Activated T-helper 1 cell treated with anti-CD3 and anti-CD28 coated beads, Interleukin-12 subunit alpha, Interleukin-12 subunit beta, Interleukin-2, Interleukin-4 antibody, amounts not matched to agents 30 ng/mL and 10 ng/mL and 1 ng/mL, durations not matched to agents 14 hours and 24 hours and 36 hours (primary cell): ENCODE measurements around the gene TTF2. TPM values are rescaled to one million over a fixed set of nuclear protein-coding genes. Genes with fewer than 3 reads are reported as not detected.

ENCODE experiments used
- DNase-seq: peaks from one replicate; pipeline ENCODE4 v3.0.0; 2021; ENCODE audit warnings: low spot score
- H3K27ac Mint-ChIP-seq: one replicate; pipeline ENCODE4 v1.8.0; 2021; ENCODE audit warnings: mild to moderate bottlenecking, mixed read lengths
- H3K27me3 Mint-ChIP-seq: one replicate; pipeline ENCODE4 v1.8.0; 2022; ENCODE audit warnings: mild to moderate bottlenecking, moderate library complexity, mixed read lengths; ENCODE audit not compliant: insufficient read depth
- H3K36me3 Mint-ChIP-seq: one replicate; pipeline ENCODE4 v1.8.0; 2021; ENCODE audit warnings: low read depth, mixed read lengths
- H3K4me1 Mint-ChIP-seq: one replicate; pipeline ENCODE4 v1.8.0; 2021; ENCODE audit warnings: low read depth, mixed read lengths
- H3K4me3 Mint-ChIP-seq: one replicate; pipeline ENCODE4 v1.8.0; 2021; ENCODE audit warnings: mild to moderate bottlenecking, moderate library complexity, mixed read lengths
- H3K9me3 Mint-ChIP-seq: one replicate; pipeline ENCODE4 v1.8.0; 2021; ENCODE audit warnings: mixed read lengths
- intact Hi-C: fragments of 100-400 bp; cut with micrococcal nuclease; formaldehyde crosslinking; loops from one replicate; pipeline ENCODE4 v1.15.1; 2024
- total RNA-seq: library from RNA; stranded (reverse); gene quantifications from 2 replicates; pipeline ENCODE4 v1.2.3, GENCODE V29; 2022

Gene TTF2
- 103 and 114 TPM in 2 replicates for total RNA-seq

DNA sequence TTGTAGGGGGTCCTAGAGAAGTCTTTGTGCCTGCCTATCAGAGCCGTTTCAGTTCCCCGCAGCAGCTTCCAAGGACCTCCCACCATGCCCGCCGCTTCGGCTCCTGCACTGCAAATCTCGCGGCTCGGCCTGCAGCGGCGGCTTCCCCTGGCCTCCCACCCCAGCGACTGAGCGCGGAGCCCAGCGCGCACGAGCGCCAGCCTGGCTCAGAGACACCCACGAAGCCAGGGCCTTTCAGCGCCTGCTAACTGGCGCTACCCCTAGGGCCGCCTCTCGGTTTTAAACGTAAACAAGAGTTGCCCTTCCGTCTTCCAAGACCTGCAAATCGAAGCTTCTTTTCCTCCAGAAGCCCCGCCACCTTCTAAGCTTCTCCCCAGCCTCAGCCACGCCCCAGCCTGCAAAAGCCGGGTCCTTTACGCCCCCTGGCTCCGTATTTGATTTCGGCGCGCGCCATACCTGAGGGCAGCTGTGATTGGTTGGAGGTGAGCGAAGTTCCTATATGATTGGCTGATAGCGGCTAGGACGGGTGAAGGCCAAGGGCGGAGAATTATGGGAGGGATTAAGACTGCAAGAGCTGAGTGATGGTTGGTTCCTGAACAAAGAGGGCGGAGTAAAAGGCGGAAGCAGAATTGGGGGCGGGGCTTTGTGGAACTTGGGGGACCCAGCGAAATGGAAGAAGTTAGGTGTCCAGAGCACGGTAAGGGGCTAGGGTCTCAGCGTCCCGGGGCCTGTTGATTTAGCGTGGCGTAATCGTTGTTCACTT lies at the start of gene TTF2:
TSS of gene TTF2 (plus strand) at position 649 of the 763 bp plus-strand sequence. CDS start at position 670, 21 bp downstream.
- Mint-ChIP-seq H3K27me3 (no peaks in the 10 kb centered on the region), H3K4me1 (peaks cover 46% of the 10 kb centered on the region)
- intact Hi-C loops = loop anchor here (1.0 to 10.0 kb wide), 23 partner anchors 17 to 921 kb away; partner anchors contain the start of genes CD101, CD2, GDAP2 and MAN1A2

GRCh38 chr1:117011334-117011733 lies 48.8 kb upstream of the TTF2 start:
- intact Hi-C loops = no loop called here
- no peak for DNase-seq
- H3K4me1 Mint-ChIP-seq = peaks cover 49% of the 10 kb centered on the region
- H3K4me3 Mint-ChIP-seq = no peak overlapping the region
- H3K36me3 Mint-ChIP-seq = peaks cover 3% of the 10 kb centered on the region
- H3K27me3 Mint-ChIP-seq = no peaks in the 10 kb centered on the region
- H3K27ac Mint-ChIP-seq = no peak overlapping the region
- no peaks in the 10 kb centered on the region for H3K9me3 Mint-ChIP-seq

More for the DNA sequence above, at the start of gene TTF2:
- Mint-ChIP-seq H3K4me3 (no peak within 1 kb of the TSS), H3K27ac (no peak within 1 kb of the TSS), H3K9me3 (no peaks in the 10 kb centered on the region), H3K36me3 (peaks cover 31% of the 10 kb centered on the region)
- DNase-seq = peak; percentile 97

GRCh38 chr1:117013309-117013858 lies 46.7 kb upstream of the TTF2 start:
- Mint-ChIP-seq H3K4me3 (no peak overlapping the region), H3K36me3 (peaks cover 3% of the 10 kb centered on the region), H3K27ac (no peak overlapping the region), H3K9me3 (no peaks in the 10 kb centered on the region), H3K27me3 (no peaks in the 10 kb centered on the region), H3K4me1 (peaks cover 58% of the 10 kb centered on the region)
- no peak for DNase-seq
- intact Hi-C loops = no loop called here

- H3K4me1 Mint-ChIP-seq = peaks cover 53% of the 10 kb centered on the region
- H3K27ac Mint-ChIP-seq = no peak overlapping the region
- DNase-seq = no peak
Observed at GRCh38 chr1:117014209-117014608, 45.9 kb upstream of the TTF2 start.

DNA sequence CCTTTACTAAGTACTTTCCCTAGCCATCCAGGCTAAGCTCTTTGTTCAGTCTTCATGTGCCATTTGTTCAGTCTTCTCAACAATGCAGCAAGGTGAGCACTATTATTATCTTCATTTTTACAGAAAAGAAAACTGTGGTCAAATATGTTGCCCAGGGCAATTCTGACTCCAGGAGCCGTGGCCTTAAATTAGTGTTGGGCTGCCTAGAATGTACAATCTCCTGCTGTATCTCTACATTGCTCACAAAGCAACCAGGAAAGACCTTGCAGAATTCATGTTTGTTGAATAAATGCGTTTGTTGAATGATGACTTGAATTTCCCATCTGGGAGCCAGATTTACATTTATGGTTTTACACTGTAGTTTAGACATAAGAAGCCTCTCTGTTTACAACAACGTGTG lies 44.4 kb upstream of the TTF2 start:
- Mint-ChIP-seq H3K36me3 (peaks cover 3% of the 10 kb centered on the region), H3K4me3 (no peak overlapping the region), H3K9me3 (no peaks in the 10 kb centered on the region), H3K4me1 (peaks cover 46% of the 10 kb centered on the region), H3K27me3 (no peaks in the 10 kb centered on the region), H3K27ac (no peak overlapping the region)
- intact Hi-C loops = loop anchor here (2.0 kb wide), 1 partner anchor 15 kb away; the partner anchor contains the start of gene CD101
- no peak for DNase-seq

More at GRCh38 chr1:117014209-117014608, 45.9 kb upstream of the TTF2 start:
- Mint-ChIP-seq H3K9me3 (no peaks in the 10 kb centered on the region), H3K4me3 (no peak overlapping the region), H3K27me3 (no peaks in the 10 kb centered on the region), H3K36me3 (no peaks in the 10 kb centered on the region)
- intact Hi-C loops = loop anchor here (2.0 kb wide), 1 partner anchor 13 kb away; the partner anchor contains the start of gene CD101

GRCh38 chr1:117017062-117017461 lies 43.1 kb upstream of the TTF2 start:
- peaks cover 46% of the 10 kb centered on the region for H3K4me1 Mint-ChIP-seq
- H3K4me3 Mint-ChIP-seq = no peak overlapping the region
- intact Hi-C loops = no loop called here
- H3K9me3 Mint-ChIP-seq = no peaks in the 10 kb centered on the region
- no peak overlapping the region for H3K27ac Mint-ChIP-seq
- no peak for DNase-seq
- no peaks in the 10 kb centered on the region for H3K27me3 Mint-ChIP-seq
- H3K36me3 Mint-ChIP-seq = peaks cover 3% of the 10 kb centered on the region

DNA sequence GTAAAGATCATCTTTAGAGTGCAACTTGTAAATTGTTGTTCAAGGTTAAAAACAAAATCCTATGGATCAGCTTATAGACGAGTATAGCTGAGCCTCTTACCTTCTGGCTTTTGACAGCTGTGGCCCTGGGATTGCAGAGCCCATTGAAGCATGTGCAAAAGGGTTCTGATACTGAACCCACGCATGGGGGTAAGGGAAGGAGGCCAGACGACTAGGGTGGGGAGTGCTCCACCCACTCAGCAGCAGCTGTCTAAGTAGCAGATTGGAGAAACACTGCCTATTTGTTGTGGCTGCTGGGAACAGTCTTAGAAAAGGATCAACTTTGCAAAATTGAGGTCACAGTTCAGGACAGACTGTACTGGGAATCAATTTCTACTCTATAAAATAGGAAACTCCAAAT lies 42.5 kb upstream of the TTF2 start:
- Mint-ChIP-seq H3K27me3 (no peaks in the 10 kb centered on the region), H3K9me3 (no peaks in the 10 kb centered on the region), H3K27ac (no peak overlapping the region), H3K4me3 (no peak overlapping the region), H3K4me1 (peaks cover 46% of the 10 kb centered on the region), H3K36me3 (peaks cover 3% of the 10 kb centered on the region)
- intact Hi-C loops = no loop called here
- DNase-seq = no peak

GRCh38 chr1:117020526-117021156 lies 39.5 kb upstream of the TTF2 start:
- intact Hi-C loops = no loop called here
- H3K9me3 Mint-ChIP-seq = no peaks in the 10 kb centered on the region
- peaks cover 3% of the 10 kb centered on the region for H3K36me3 Mint-ChIP-seq
- no peak for DNase-seq
- peaks cover 24% of the 10 kb centered on the region for H3K4me1 Mint-ChIP-seq
- H3K27me3 Mint-ChIP-seq = peaks cover 3% of the 10 kb centered on the region
- H3K27ac Mint-ChIP-seq = no peak overlapping the region
- H3K4me3 Mint-ChIP-seq = no peak overlapping the region

- no peaks in the 10 kb centered on the region for H3K9me3 Mint-ChIP-seq
Observed at GRCh38 chr1:117022114-117022513, 38.0 kb upstream of the TTF2 start.

DNA sequence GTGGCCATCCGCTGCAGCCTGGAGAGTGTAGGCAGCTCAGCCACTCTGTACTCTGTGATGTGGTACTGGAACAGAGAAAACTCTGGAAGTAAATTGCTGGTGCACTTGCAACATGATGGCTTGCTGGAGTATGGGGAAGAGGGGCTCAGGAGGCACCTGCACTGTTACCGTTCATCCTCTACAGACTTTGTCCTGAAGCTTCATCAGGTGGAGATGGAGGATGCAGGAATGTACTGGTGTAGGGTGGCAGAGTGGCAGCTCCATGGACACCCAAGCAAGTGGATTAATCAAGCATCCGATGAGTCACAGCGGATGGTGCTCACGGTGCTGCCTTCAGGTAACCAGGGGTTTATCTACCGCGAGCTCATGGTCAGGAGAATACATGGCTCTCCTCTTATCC lies 34.6 kb upstream of the TTF2 start:
- no peak for DNase-seq
- H3K36me3 Mint-ChIP-seq = no peaks in the 10 kb centered on the region
- no peak overlapping the region for H3K27ac Mint-ChIP-seq
- intact Hi-C loops = no loop called here
- H3K4me3 Mint-ChIP-seq = no peak overlapping the region
- H3K4me1 Mint-ChIP-seq = peaks cover 5% of the 10 kb centered on the region
- peaks cover 3% of the 10 kb centered on the region for H3K27me3 Mint-ChIP-seq
- H3K9me3 Mint-ChIP-seq = no peaks in the 10 kb centered on the region

More at GRCh38 chr1:117022114-117022513, 38.0 kb upstream of the TTF2 start:
- peaks cover 12% of the 10 kb centered on the region for H3K4me1 Mint-ChIP-seq
- intact Hi-C loops = no loop called here
- no peak for DNase-seq
- H3K27ac Mint-ChIP-seq = no peak overlapping the region
- peaks cover 3% of the 10 kb centered on the region for H3K36me3 Mint-ChIP-seq
- no peak overlapping the region for H3K4me3 Mint-ChIP-seq
- H3K27me3 Mint-ChIP-seq = peaks cover 3% of the 10 kb centered on the region

- Mint-ChIP-seq H3K4me3 (no peak overlapping the region), H3K9me3 (no peaks in the 10 kb centered on the region), H3K36me3 (no peaks in the 10 kb centered on the region), H3K27me3 (peaks cover 3% of the 10 kb centered on the region), H3K4me1 (peaks cover 5% of the 10 kb centered on the region), H3K27ac (no peak overlapping the region)
- intact Hi-C loops = no loop called here
- no peak for DNase-seq
Observed at GRCh38 chr1:117026361-117026760, 33.8 kb upstream of the TTF2 start.

- DNase-seq = no peak
- no peaks in the 10 kb centered on the region for H3K27me3 Mint-ChIP-seq
- no peaks in the 10 kb centered on the region for H3K36me3 Mint-ChIP-seq
- intact Hi-C loops = no loop called here
- no peaks in the 10 kb centered on the region for H3K9me3 Mint-ChIP-seq
- peaks cover 5% of the 10 kb centered on the region for H3K4me1 Mint-ChIP-seq
- H3K27ac Mint-ChIP-seq = no peak overlapping the region
- no peak overlapping the region for H3K4me3 Mint-ChIP-seq
Observed at GRCh38 chr1:117029685-117030084, 30.4 kb upstream of the TTF2 start.

DNA sequence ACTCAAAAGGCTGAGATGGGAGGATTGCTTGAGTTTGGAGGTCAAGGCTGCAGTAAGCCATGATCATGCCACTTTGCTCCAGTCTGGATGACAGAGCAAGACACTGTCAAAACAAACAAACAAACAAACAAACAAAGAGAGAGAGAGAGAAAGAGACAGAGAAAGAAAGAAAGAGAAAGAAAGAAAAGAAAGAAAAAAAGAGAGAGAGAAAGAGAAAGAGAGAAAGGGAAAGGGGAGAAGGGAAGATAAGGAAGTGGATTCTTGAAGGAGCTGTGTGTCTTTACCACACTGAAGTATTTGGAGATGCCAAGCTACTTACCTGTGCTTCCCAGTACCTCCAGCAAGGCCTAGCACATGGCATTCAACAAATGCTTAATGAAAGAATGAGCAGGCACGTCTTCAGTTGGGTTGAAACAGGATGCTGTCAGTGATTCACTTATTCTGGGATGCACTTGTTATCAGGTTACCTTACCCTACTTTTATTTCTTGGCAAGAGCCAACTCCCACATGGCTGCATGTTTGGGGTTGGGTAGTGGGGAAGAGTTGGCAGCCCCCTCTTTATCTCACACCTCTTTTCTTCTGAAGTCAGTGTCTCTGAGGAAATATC lies 29.8 kb upstream of the TTF2 start:
- H3K27me3 Mint-ChIP-seq = no peaks in the 10 kb centered on the region
- H3K4me1 Mint-ChIP-seq = peaks cover 5% of the 10 kb centered on the region
- no peaks in the 10 kb centered on the region for H3K9me3 Mint-ChIP-seq
- no peak overlapping the region for H3K4me3 Mint-ChIP-seq
- intact Hi-C loops = no loop called here
- peak overlapping the region; percentile 41 for H3K27ac Mint-ChIP-seq
- no peaks in the 10 kb centered on the region for H3K36me3 Mint-ChIP-seq
- DNase-seq = no peak
